HEK293 (cell line): Measurements from ENCODE around the gene GBF1.

Experiments
- CTCF ChIP-seq: fragments of 450-650 bp; formaldehyde crosslinking; IDR thresholded peaks from 2 replicates; pipeline ENCODE4 v1.5.1; 2016; ENCODE audit warnings: missing biosample characterization, missing genetic modification characterization
- ZBTB49 ChIP-seq: fragments of 450-650 bp; formaldehyde crosslinking; IDR thresholded peaks from 2 replicates; pipeline ENCODE4 v1.5.1; 2016; ENCODE audit warnings: missing biosample characterization, missing genetic modification characterization, low read depth
- ZNF157 ChIP-seq: fragments of 450-650 bp; formaldehyde crosslinking; IDR thresholded peaks from 2 replicates; pipeline ENCODE4 v1.5.1; 2016; ENCODE audit warnings: missing biosample characterization, missing genetic modification characterization
- ZNF214 ChIP-seq: fragments of 450-650 bp; formaldehyde crosslinking; IDR thresholded peaks from 2 replicates; pipeline ENCODE4 v1.5.1; 2017; ENCODE audit warnings: missing biosample characterization, mild to moderate bottlenecking, missing genetic modification characterization, borderline replicate concordance
- ZNF530 ChIP-seq: fragments of 450-650 bp; formaldehyde crosslinking; IDR thresholded peaks from 2 replicates; pipeline ENCODE4 v1.5.1; 2016; ENCODE audit warnings: low read depth, missing biosample characterization, missing genetic modification characterization

GRCh38 chr10:102367441-102367840 lies 122.1 kb downstream of the GBF1 start:
- no peak for TF ChIP-seq ZNF530 (tag by site-specific recombination)
- TF ChIP-seq ZBTB49 (tag by site-specific recombination): no peak
- no peak for TF ChIP-seq ZNF214 (tag by site-specific recombination)
- TF ChIP-seq CTCF (tag by site-specific recombination): no peak
- no peak for TF ChIP-seq ZNF157 (tag by site-specific recombination)
